Ovary (tissue), 9 donors: ENCODE data around the gene BCAS4. TPM values are rescaled to one million over a fixed set of nuclear protein-coding genes. Genes with fewer than 3 reads are reported as not detected.
A peak's percentile ranks its signal among the peaks of the same experiment; 100 is the strongest.

ENCODE experiments used
- DNase-seq, 5 donors: peaks; one replicate each; pipeline ENCODE4 v3.0.0-alpha.2; 2019 to 2020
- H3K27ac ChIP-seq, 2 donors: fragments of 200-600 bp; one replicate each; pipeline versions ENCODE4 v1.5.1 to v1.8.0; 2019 to 2022
- H3K27me3 ChIP-seq: fragments of 200-600 bp; one replicate; pipeline ENCODE4 v1.8.0; 2022
- H3K36me3 ChIP-seq: fragments of 200-600 bp; sonication (generic); one replicate; pipeline ENCODE4 v1.5.1; 2019
- H3K4me1 ChIP-seq: one replicate; pipeline ENCODE4 v1.8.1; 2013; ENCODE audit warnings: mild to moderate bottlenecking, moderate library complexity; ENCODE audit not compliant: insufficient read depth
- H3K4me3 ChIP-seq: fragments of 200-600 bp; sonication (generic); one replicate; pipeline ENCODE4 v1.5.1; 2017
- H3K9me3 ChIP-seq, 2 donors: fragments of 200-600 bp in 1 of 2; sonication (generic) in 1 of 2; one replicate each; pipeline versions ENCODE4 v1.5.1 to v1.8.1; 2013 to 2019; ENCODE audit warnings: mild to moderate bottlenecking in 1 of 2, moderate library complexity in 1 of 2
- CTCF ChIP-seq, 3 donors: fragments of 450-650 bp in 2 of 3; fragments of 200-600 bp in 1 of 3; IDR thresholded peaks; one replicate each; pipeline versions ENCODE4 v1.5.1 to v1.8.0; 2016 to 2022; ENCODE audit warnings: antibody characterized with exemption in 3 of 3, mild to moderate bottlenecking in 1 of 3
- EP300 ChIP-seq: sonication (generic); formaldehyde crosslinking; IDR thresholded peaks from one replicate; pipeline ENCODE4 v1.6.1; 2017; ENCODE audit warnings: antibody characterized with exemption
- POLR2A ChIP-seq: fragments of 450-650 bp; IDR thresholded peaks from one replicate; pipeline ENCODE4 v1.6.1; 2017; ENCODE audit warnings: antibody characterized with exemption, mild to moderate bottlenecking, moderate library complexity
- WGBS, 3 donors: extraction: QIAGEN DNeasy Blood & Tissue Kit in 1 of 3; methylation state at CpG; one replicate each; pipeline versions ENCODE4 v1.1.5 to v1.1.7; 2013 to 2017; 5-methylcytosine and 5-hydroxymethylcytosine counted together
- intact Hi-C, 4 donors: fragments of 100-400 bp; cut with DNase I; formaldehyde crosslinking; loops; one replicate each; pipeline versions ENCODE4 v1.11.0 to v1.15.1; 2022 to 2023
- polyA plus RNA-seq, 2 donors: library from polyadenylated mRNA; stranded (reverse); fragments of 200-250 nt in 1 of 2; fragments of 350-450 nt in 1 of 2; fragmentation: Illumina TruSeq in 1 of 2; extraction: RNeasy Lipid Tissue Mini Kit (QIAGEN cat#74804) in 1 of 2; gene quantifications; one replicate each; pipeline ENCODE4 v1.2.3, GENCODE V29; 2013 to 2014
- total RNA-seq, 7 donors: library from RNA; depleted of rRNA in 2 of 7; stranded (reverse); fragments of >200 nt in 2 of 7; fragmentation: NEBNext Ultra II Directional in 3 of 7; extraction: Animal tissue kit (Norgen Biotek cat#: 25700) in 3 of 7; gene quantifications; one replicate each; pipeline versions ENCODE4 v1.1.0 to v1.2.4, GENCODE V29; 2016 to 2023
- donor health status: DM: no; HTN: no; CAD: no; lungs with moderate emphysema.
- donor health status: DM: no; HTN: no; CAD: no.
- donor health status: Bipolar disorder and iron deficiency.
- donor health status: DM: yes; HTN: yes; CAD: no.
- donor health status: DM: no; HTN: no; CAD: no.
- donor health status: DM: yes; HTN: yes; CAD: no.

Gene BCAS4
- total and polyA plus RNA-seq, 9 donors: 2.0 to 9.1 (median 3.1) TPM

GRCh38 chr20:50747275-50747674 is 47.6 kb upstream of the BCAS4 start:
- intact Hi-C loops: loop anchor here in 2 of 4 donors (5.0 to 10.0 kb wide), 3 partner anchors 120 to 562 kb away; no protein-coding TSS in a partner anchor
- TF ChIP-seq CTCF (IDR thresholded peaks at IDR 0.05) (no peak), POLR2A (no peak), EP300 (no peak)
- Histone ChIP-seq H3K27ac (peak overlapping the region in 1 of 2 donors; percentile 24), H3K4me3 (no peak overlapping the region), H3K4me1 (peaks cover 7% of the 10 kb centered on the region), H3K9me3 (no peaks in the 10 kb centered on the region), H3K27me3 (no peaks in the 10 kb centered on the region), H3K36me3 (no peaks in the 10 kb centered on the region)
- WGBS, 3 donors: 86 to 92% (median 91%) methylated on average over 2 of the region's 2 CpGs
- DNase-seq: no peak

- no peak for DNase-seq
- H3K4me3 ChIP-seq: no peak overlapping the region
- H3K4me1 ChIP-seq: no peaks in the 10 kb centered on the region
- TF ChIP-seq POLR2A (no peak), CTCF (IDR thresholded peaks at IDR 0.05) (no peak), EP300 (no peak)
- 55 to 74% (median 67%) methylated on average over 8 of the region's 8 CpGs for WGBS, 3 donors
- intact Hi-C loops: no loop called here
- no peak overlapping the region for H3K27ac ChIP-seq
- H3K27me3 ChIP-seq: no peaks in the 10 kb centered on the region
- no peaks in the 10 kb centered on the region for H3K9me3 ChIP-seq
- no peaks in the 10 kb centered on the region for H3K36me3 ChIP-seq
Measured at GRCh38 chr20:50750145-50750671, 44.7 kb upstream of the BCAS4 start.

- H3K9me3 ChIP-seq: no peaks in the 10 kb centered on the region
- no peaks in the 10 kb centered on the region for H3K4me1 ChIP-seq
- no peak for TF ChIP-seq EP300
- TF ChIP-seq CTCF (IDR thresholded peaks at IDR 0.05): no peak
- TF ChIP-seq POLR2A: no peak
- no peak for DNase-seq
- H3K27me3 ChIP-seq: no peaks in the 10 kb centered on the region
- no peak overlapping the region for H3K27ac ChIP-seq
- H3K4me3 ChIP-seq: no peak overlapping the region
- WGBS, 3 donors: 94 to 96% (median 95%) methylated on average over 3 of the region's 3 CpGs
- H3K36me3 ChIP-seq: no peaks in the 10 kb centered on the region
- intact Hi-C loops: no loop called here
Measured at GRCh38 chr20:50753152-50753551, 41.7 kb upstream of the BCAS4 start.

GRCh38 chr20:50754420-50754819 is 40.4 kb upstream of the BCAS4 start:
- H3K27ac ChIP-seq: no peak overlapping the region
- no peak for TF ChIP-seq CTCF (IDR thresholded peaks at IDR 0.05)
- TF ChIP-seq POLR2A: no peak
- no peak for TF ChIP-seq EP300
- no peaks in the 10 kb centered on the region for H3K4me1 ChIP-seq
- intact Hi-C loops: no loop called here
- H3K27me3 ChIP-seq: no peaks in the 10 kb centered on the region
- WGBS, 3 donors: 92 to 93% (median 93%) methylated on average over 4 of the region's 4 CpGs
- DNase-seq: no peak
- no peak overlapping the region for H3K4me3 ChIP-seq
- no peaks in the 10 kb centered on the region for H3K36me3 ChIP-seq
- H3K9me3 ChIP-seq: no peaks in the 10 kb centered on the region
